NAMALWA (cell line): ENCODE measurements around the gene RUNX2.
A peak's percentile ranks its signal among the peaks of the same experiment; 100 is the strongest.
"Not testable (repeated sequence)": the region's sequence is repeated elsewhere in the genome, so short reads cannot be mapped to it uniquely, and the experiment has no call there.

Experiments
- DNase-seq: peaks from one replicate; pipeline ENCODE4 v3.0.0-alpha.2; 2015; ENCODE audit warnings: low spot score

Gene RUNX2

GRCh38 chr6:45647341-45648261 lies 319.5 kb downstream of the RUNX2 start:
- no peak for DNase-seq

GRCh38 chr6:45648262-45648620 lies 320.1 kb downstream of the RUNX2 start:
- DNase-seq: no peak

GRCh38 chr6:45650524-45651135 lies 322.5 kb downstream of the RUNX2 start:
- DNase-seq: no peak

- no peak for DNase-seq
These were observed 323.2 kb downstream of the RUNX2 start for GRCh38 chr6:45651301-45651700.

- DNase-seq: no peak
These were observed 324.3 kb downstream of the RUNX2 start for GRCh38 chr6:45652416-45652815.

- no peak for DNase-seq
These were observed 325.2 kb downstream of the RUNX2 start for GRCh38 chr6:45653117-45653883.

GRCh38 chr6:45654673-45655072 lies 326.5 kb downstream of the RUNX2 start:
- DNase-seq: no peak

GRCh38 chr6:45655745-45656476 lies 327.8 kb downstream of the RUNX2 start:
- DNase-seq: no peak

GRCh38 chr6:45657226-45657625 lies 329.1 kb downstream of the RUNX2 start:
- DNase-seq: no peak

GRCh38 chr6:45658400-45658799 lies 330.3 kb downstream of the RUNX2 start:
- DNase-seq: no peak

GRCh38 chr6:45658958-45659357 lies 330.8 kb downstream of the RUNX2 start:
- DNase-seq: peak; percentile 45

- peak; percentile 16 for DNase-seq
These were observed 333.5 kb downstream of the RUNX2 start for GRCh38 chr6:45661661-45662060.

GRCh38 chr6:45663251-45664221 lies 335.4 kb downstream of the RUNX2 start:
- DNase-seq: no peak

- DNase-seq: no peak
These were observed 336.6 kb downstream of the RUNX2 start for GRCh38 chr6:45664707-45665106.

- no peak for DNase-seq
These were observed 337.7 kb downstream of the RUNX2 start for GRCh38 chr6:45665859-45666258.

GRCh38 chr6:45666846-45667245 lies 338.7 kb downstream of the RUNX2 start:
- no peak for DNase-seq

GRCh38 chr6:45667300-45667699 lies 339.2 kb downstream of the RUNX2 start:
- DNase-seq: no peak

- DNase-seq: no peak
These were observed 339.6 kb downstream of the RUNX2 start for GRCh38 chr6:45667766-45668165.

- no peak for DNase-seq
These were observed 340.6 kb downstream of the RUNX2 start for GRCh38 chr6:45668705-45669104.

- DNase-seq: not testable (repeated sequence)
These were observed 345.0 kb downstream of the RUNX2 start for GRCh38 chr6:45673167-45673566.

- not testable (repeated sequence) for DNase-seq
These were observed 347.0 kb downstream of the RUNX2 start for GRCh38 chr6:45675166-45675565.
